ENCODE measurements around the gene HECTD4.

- TF ChIP-seq CTCF (IDR thresholded peaks at IDR 0.05 in 8 of 11, conservative IDR thresholded peaks at IDR 0.05 in 3 of 11), result no peak
- no peak for TF ChIP-seq POLR2AphosphoS5 (IDR thresholded peaks at IDR 0.05)
Measured at GRCh38 chr12:112325157-112325556, 57.1 kb downstream of the HECTD4 start.
